CD4-positive, alpha-beta memory T cell (primary cell): Measurements from ENCODE around the gene LRP8. TPM values are rescaled to one million over a fixed set of nuclear protein-coding genes. Genes with fewer than 3 reads are reported as not detected.

Experiments
- CTCF ChIA-PET: fragments of 350-600 bp; sonication (Branson Sonifier 250); formaldehyde crosslinking; loops from one replicate; lab custom pipeline; 2021; ENCODE audit warnings: inconsistent platforms; ENCODE audit not compliant: partially characterized antibody; lab: Charles Lee
- POLR2A ChIA-PET: fragments of 350-600 bp; sonication (Branson Sonifier 250); formaldehyde crosslinking; loops from one replicate; lab custom pipeline; 2021; ENCODE audit not compliant: partially characterized antibody; lab: Charles Lee
- DNase-seq, 5 donors: peaks; one replicate each; pipeline versions ENCODE4 v3.0.0 to v3.0.0-alpha.2; 2020 to 2022; ENCODE audit warnings: mixed read lengths in 1 of 5
- H3K27ac ChIP-seq: one replicate; pipeline ENCODE4 v1.7.0; 2013; ENCODE audit warnings: low read depth, low read length
- H3K27me3 ChIP-seq: 2 replicates; pipeline ENCODE4 v1.7.0; 2013; ENCODE audit warnings: mild to moderate bottlenecking, low read length, moderate library complexity; ENCODE audit not compliant: insufficient read depth
- H3K36me3 ChIP-seq: 2 replicates; pipeline ENCODE4 v1.7.0; 2013; ENCODE audit warnings: mild to moderate bottlenecking, low read length, moderate library complexity; ENCODE audit not compliant: insufficient read depth
- H3K4me1 ChIP-seq: 2 replicates; pipeline ENCODE4 v1.7.0; 2013; ENCODE audit warnings: mild to moderate bottlenecking, low read length, moderate library complexity; ENCODE audit not compliant: insufficient read depth
- H3K4me3 ChIP-seq, 2 donors: one replicate each; pipeline ENCODE4 v1.7.0; 2013; ENCODE audit warnings: low read length in 2 of 2, mild to moderate bottlenecking in 1 of 2
- H3K9me3 ChIP-seq, 2 donors: one replicate each; pipeline ENCODE4 v1.7.0; 2013; ENCODE audit warnings: low read length in 2 of 2, control low read depth in 1 of 2; ENCODE audit not compliant: control insufficient read depth in 1 of 2
- H3K27ac Mint-ChIP-seq, 7 donors: one replicate each; pipeline ENCODE4 v1.8.0; 2020 to 2021; ENCODE audit warnings: mixed read lengths in 7 of 7, mild to moderate bottlenecking in 6 of 7, inconsistent platforms in 3 of 7, moderate library complexity in 3 of 7
- H3K27me3 Mint-ChIP-seq, 2 donors: one replicate each; pipeline ENCODE4 v1.8.0; 2020 to 2021; ENCODE audit warnings: mixed read lengths in 2 of 2
- H3K36me3 Mint-ChIP-seq, 2 donors: one replicate each; pipeline ENCODE4 v1.8.0; 2020 to 2021; ENCODE audit warnings: mixed read lengths in 2 of 2, inconsistent platforms in 1 of 2, mild to moderate bottlenecking in 1 of 2
- H3K4me1 Mint-ChIP-seq, 4 donors: one replicate each; pipeline ENCODE4 v1.8.0; 2020 to 2021; ENCODE audit warnings: mixed read lengths in 4 of 4, mild to moderate bottlenecking in 1 of 4
- H3K4me3 Mint-ChIP-seq, 8 donors: one replicate each; pipeline ENCODE4 v1.8.0; 2020 to 2021; ENCODE audit warnings: mixed read lengths in 8 of 8, mild to moderate bottlenecking in 7 of 8, moderate library complexity in 6 of 8, inconsistent platforms in 3 of 8
- H3K9me3 Mint-ChIP-seq, 8 donors: one replicate each; pipeline ENCODE4 v1.8.0; 2020 to 2021; ENCODE audit warnings: mixed read lengths in 8 of 8, mild to moderate bottlenecking in 5 of 8, inconsistent platforms in 3 of 8, moderate library complexity in 1 of 8
- intact Hi-C: fragments of 100-400 bp; cut with micrococcal nuclease; formaldehyde crosslinking; loops from one replicate; pipeline ENCODE4 v1.15.1; 2023
- polyA plus RNA-seq, 2 donors: library from polyadenylated mRNA; unstranded; fragments of 300-500 nt; fragmentation: Illumina TruSeq; gene quantifications; one replicate each; pipeline ENCODE4 v1.2.3, GENCODE V29; 2021
- total RNA-seq, 2 experiments: library from RNA; stranded (reverse); gene quantifications; one replicate each; pipeline ENCODE4 v1.2.3, GENCODE V29; 2021

The LRP8 gene
- total and polyA plus RNA-seq, 4 experiments from 2014 or later: 0.91 to 17.6 (median 10.0) TPM

DNA sequence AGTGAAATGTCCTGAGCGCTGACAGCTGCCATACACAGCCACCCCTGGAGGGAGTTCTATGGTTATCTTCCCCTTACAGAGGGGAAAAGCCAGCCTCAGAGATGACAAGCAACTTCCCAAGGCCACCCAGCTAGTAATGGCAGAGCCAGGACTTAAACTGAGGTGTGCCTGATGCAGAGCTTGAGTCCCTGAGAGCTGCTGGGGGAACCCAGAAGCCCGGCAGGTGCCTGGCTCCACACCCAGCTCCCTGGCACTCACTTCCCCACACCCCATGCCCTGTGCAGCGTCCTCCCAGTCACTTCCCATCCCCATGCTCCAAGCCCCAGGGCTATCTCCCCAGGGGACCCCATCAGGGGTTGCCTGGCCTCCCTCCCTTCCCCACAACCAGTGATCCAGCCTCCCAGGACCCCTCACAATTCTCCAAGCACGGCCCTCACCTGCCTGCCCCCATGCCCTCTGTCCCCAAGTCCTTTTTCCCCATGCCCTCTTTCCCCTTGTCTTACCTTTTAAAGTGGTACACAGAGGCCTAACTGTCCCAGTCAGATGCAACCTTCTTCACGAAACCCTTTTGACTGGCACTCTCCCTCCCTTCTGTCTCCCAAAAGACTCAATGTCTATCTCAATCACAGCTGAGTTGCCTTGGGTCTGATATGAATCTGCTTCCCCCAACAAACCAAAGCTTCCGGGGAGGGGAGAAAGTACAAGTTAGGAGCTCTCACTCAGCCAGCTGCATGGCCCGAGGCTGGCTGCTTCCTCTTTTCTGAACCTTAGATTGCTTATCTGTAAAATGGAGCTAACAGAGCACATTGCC lies 39.8 kb upstream of the LRP8 start:
- Histone ChIP-seq H3K4me1 (peaks cover 28% of the 10 kb centered on the region), H3K36me3 (no peaks in the 10 kb centered on the region), H3K4me3 (peak overlapping the region in 1 of 2 donors; percentile 39), H3K27ac (peak overlapping the region; percentile 10), H3K27me3 (no peaks in the 10 kb centered on the region), H3K9me3 (no peaks in the 10 kb centered on the region)
- intact Hi-C loops: loop anchor here (1.0 to 2.0 kb wide), 2 partner anchors 19 to 41 kb away; no protein-coding TSS in a partner anchor
- H3K27ac Mint-ChIP-seq: peak overlapping the region; percentile 61 to 98 (median 93)
- H3K36me3 Mint-ChIP-seq: no peaks in the 10 kb centered on the region
- H3K4me3 Mint-ChIP-seq: peak overlapping the region; percentile 87 to 96 (median 91)
- no peaks in the 10 kb centered on the region for H3K9me3 Mint-ChIP-seq
- H3K4me1 Mint-ChIP-seq: peaks cover 11 to 31% (median 22%) of the 10 kb centered on the region in 4 donors
- H3K27me3 Mint-ChIP-seq: no peaks in the 10 kb centered on the region
- ChIA-PET CTCF (interaction anchor here (0.9 to 2.9 kb wide), 6 partner anchors 23 to 106 kb away, joined by 3 to 17 read pairs (median 5); no protein-coding TSS in a partner anchor), POLR2A (interaction anchor here (0.6 to 3.2 kb wide), 4 partner anchors 40 to 664 kb away, joined by 3 to 31 read pairs (median 13); partner anchors contain the start of gene LRP8)
- DNase-seq: peak; percentile 27 to 57 (median 41)

DNA sequence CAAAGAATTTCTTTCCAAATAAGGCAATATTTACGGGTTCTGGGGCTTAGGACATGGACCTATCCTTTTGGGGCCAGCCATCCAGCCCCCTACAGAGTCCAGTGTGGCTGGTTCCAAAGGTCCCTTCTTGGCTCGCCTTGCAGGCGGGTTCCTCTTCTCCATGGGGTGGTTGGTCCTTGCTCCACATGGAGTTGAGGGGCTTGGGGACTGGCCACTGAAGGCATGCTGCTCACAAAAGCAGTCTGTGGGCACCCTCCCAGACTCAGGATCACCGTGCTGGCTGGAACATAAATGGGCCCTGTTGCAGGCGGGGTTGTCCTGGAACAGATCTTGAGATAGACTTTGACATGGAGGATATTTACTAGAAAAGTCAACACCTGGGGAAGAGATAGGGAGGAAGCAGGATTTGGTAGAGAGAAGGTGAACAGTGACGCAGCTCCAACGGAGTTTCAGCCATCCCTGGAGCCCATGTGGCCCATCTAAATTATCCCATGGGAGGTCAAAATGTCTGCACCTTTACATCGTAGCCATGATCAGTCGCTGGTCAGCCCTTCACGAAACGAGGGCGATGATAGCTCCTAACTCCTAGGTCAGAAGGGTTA lies 39.1 kb upstream of the LRP8 start:
- ChIA-PET POLR2A (interaction anchor here (2.2 to 3.2 kb wide), 2 partner anchors 40 to 46 kb away, joined by 23 to 31 read pairs; partner anchors contain the start of gene LRP8), CTCF (interaction anchor here (0.9 to 2.9 kb wide), 5 partner anchors 26 to 107 kb away, joined by 3 to 17 read pairs (median 5); no protein-coding TSS in a partner anchor)
- no peaks in the 10 kb centered on the region for H3K36me3 ChIP-seq
- peak overlapping the region in 7 of 8 donors; percentile 13 to 96 (median 91) for H3K4me3 Mint-ChIP-seq
- H3K4me3 ChIP-seq: peak overlapping the region in 1 of 2 donors; percentile 39
- no peak for DNase-seq
- intact Hi-C loops: no loop called here
- H3K9me3 ChIP-seq: no peaks in the 10 kb centered on the region
- no peaks in the 10 kb centered on the region for H3K9me3 Mint-ChIP-seq
- no peak overlapping the region for H3K27ac ChIP-seq
- H3K27me3 Mint-ChIP-seq: no peaks in the 10 kb centered on the region
- H3K27me3 ChIP-seq: no peaks in the 10 kb centered on the region
- peaks cover 11 to 31% (median 22%) of the 10 kb centered on the region in 4 donors for H3K4me1 Mint-ChIP-seq
- no peaks in the 10 kb centered on the region for H3K36me3 Mint-ChIP-seq
- peak overlapping the region in 4 of 7 donors; percentile 29 to 98 (median 60) for H3K27ac Mint-ChIP-seq
- H3K4me1 ChIP-seq: peaks cover 28% of the 10 kb centered on the region

DNA sequence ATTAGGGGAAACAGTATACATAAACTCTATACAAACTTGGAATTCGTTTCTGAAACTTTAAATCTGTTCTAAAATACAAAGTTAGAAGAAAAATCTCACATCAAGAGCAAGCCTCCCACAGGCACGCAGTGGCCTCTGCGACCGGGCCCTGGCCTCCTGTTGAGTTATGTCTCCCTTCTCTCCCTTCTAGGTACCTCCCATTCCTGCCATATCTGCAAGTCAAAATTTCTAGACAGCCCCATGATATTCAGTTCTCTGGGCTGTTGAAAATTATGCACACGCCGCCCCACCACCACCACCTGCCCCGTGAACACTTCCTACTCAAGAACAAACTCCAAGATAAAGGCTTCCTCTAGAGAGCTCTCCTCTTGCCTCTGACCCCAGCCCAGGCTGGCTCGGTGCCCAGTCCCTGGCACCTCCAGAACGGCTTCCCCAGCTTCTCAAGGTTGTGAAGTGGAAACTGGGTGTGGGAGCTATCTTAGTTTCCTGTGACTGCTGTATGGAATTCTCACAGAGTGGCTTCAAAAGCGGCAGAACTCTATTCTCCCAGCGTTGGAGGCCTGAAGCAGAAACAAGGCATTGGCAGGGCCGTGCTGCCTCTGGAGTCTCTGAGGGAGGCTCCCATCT lies 37.7 kb upstream of the LRP8 start:
- no peaks in the 10 kb centered on the region for H3K36me3 ChIP-seq
- DNase-seq: no peak
- Mint-ChIP-seq H3K9me3 (no peaks in the 10 kb centered on the region), H3K4me3 (no peak overlapping the region), H3K36me3 (no peaks in the 10 kb centered on the region), H3K27ac (no peak overlapping the region), H3K27me3 (no peaks in the 10 kb centered on the region), H3K4me1 (peaks cover 11 to 31% (median 22%) of the 10 kb centered on the region in 4 donors)
- H3K4me1 ChIP-seq: peaks cover 28% of the 10 kb centered on the region
- H3K4me3 ChIP-seq: no peak overlapping the region
- no peak overlapping the region for H3K27ac ChIP-seq
- CTCF ChIA-PET: no interaction called here
- intact Hi-C loops: no loop called here
- H3K9me3 ChIP-seq: no peaks in the 10 kb centered on the region
- POLR2A ChIA-PET: no interaction called here
- no peaks in the 10 kb centered on the region for H3K27me3 ChIP-seq

DNA sequence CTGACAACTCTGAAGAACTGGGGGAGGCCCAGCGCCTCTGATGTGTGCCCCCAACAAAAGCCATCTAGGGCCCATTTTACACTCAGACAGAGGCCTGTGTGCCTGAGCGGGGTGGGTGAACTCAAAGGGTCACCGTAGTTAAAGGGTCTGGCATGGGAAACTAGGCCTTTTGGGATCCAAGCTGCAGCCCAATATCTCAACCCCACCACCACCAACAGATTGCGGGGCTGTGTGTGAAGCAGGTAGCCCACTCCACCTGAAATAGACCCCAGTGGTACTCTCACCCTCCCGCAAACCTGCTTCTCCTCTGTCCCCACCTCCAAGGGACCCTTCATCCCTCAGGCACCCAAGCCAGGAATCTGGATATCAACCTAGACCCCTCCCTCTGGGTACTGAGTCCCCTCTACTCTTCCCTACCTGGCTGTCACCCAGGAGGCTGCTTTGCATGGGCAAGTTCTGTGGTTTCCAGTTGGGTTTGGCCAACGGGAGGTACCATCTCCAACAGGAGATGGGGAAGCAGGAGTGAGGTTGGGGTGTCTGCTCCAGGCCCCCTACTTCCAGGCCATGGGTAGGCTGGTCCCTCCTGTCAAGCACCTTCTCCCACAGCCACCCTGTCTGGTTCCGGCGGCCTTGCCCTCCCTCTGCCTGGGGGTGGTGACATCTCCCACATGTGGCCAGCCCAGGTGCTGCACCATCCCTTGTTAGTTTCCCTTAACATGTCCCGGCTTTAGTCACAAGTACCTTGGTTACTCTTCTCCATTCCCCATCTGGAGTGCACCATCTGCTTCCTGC lies 35.2 kb upstream of the LRP8 start:
- Mint-ChIP-seq H3K4me1 (peaks cover 8 to 20% (median 12%) of the 10 kb centered on the region in 4 donors), H3K36me3 (peaks cover 0 to 2% of the 10 kb centered on the region in 2 donors), H3K4me3 (no peak overlapping the region), H3K27me3 (no peaks in the 10 kb centered on the region), H3K9me3 (peaks cover 0 to 12% (median 7%) of the 10 kb centered on the region in 8 donors), H3K27ac (no peak overlapping the region)
- Histone ChIP-seq H3K27ac (no peak overlapping the region), H3K4me3 (no peak overlapping the region), H3K4me1 (peaks cover 16% of the 10 kb centered on the region), H3K9me3 (no peaks in the 10 kb centered on the region), H3K36me3 (no peaks in the 10 kb centered on the region), H3K27me3 (peaks cover 4% of the 10 kb centered on the region)
- intact Hi-C loops: no loop called here
- ChIA-PET POLR2A (no interaction called here), CTCF (no interaction called here)
- DNase-seq: no peak

DNA sequence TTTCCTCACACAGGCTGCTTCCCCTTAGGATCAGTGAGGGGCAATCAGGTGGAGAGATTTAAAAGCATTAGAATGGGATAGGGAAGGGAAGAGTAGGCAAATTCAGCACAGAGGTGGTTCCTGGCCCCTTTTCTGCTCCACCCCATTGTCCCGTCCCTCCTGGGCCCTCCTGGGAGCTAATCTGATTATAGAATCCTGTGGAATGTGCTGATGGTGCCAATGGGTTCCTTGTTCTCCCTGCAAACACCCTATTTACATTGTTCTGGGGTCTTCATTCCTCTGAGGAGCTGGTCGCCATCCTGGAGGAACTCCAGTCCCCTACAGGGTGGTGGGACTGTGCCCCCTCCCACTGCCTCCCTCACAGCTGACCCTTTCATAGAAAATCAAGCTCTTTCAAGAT lies 34.4 kb upstream of the LRP8 start:
- intact Hi-C loops: no loop called here
- H3K4me1 Mint-ChIP-seq: peaks cover 4 to 12% (median 5%) of the 10 kb centered on the region in 4 donors
- POLR2A ChIA-PET: no interaction called here
- peak overlapping the region in 1 of 7 donors; percentile 35 for H3K27ac Mint-ChIP-seq
- CTCF ChIA-PET: no interaction called here
- no peaks in the 10 kb centered on the region for H3K36me3 ChIP-seq
- no peak for DNase-seq
- peaks cover 8% of the 10 kb centered on the region for H3K4me1 ChIP-seq
- H3K27ac ChIP-seq: no peak overlapping the region
- no peak overlapping the region for H3K4me3 ChIP-seq
- H3K27me3 ChIP-seq: peaks cover 4% of the 10 kb centered on the region
- peaks cover 0 to 16% (median 9%) of the 10 kb centered on the region in 8 donors for H3K9me3 Mint-ChIP-seq
- no peaks in the 10 kb centered on the region for H3K9me3 ChIP-seq
- no peaks in the 10 kb centered on the region for H3K27me3 Mint-ChIP-seq
- peaks cover 0 to 2% of the 10 kb centered on the region in 2 donors for H3K36me3 Mint-ChIP-seq
- H3K4me3 Mint-ChIP-seq: no peak overlapping the region

DNA sequence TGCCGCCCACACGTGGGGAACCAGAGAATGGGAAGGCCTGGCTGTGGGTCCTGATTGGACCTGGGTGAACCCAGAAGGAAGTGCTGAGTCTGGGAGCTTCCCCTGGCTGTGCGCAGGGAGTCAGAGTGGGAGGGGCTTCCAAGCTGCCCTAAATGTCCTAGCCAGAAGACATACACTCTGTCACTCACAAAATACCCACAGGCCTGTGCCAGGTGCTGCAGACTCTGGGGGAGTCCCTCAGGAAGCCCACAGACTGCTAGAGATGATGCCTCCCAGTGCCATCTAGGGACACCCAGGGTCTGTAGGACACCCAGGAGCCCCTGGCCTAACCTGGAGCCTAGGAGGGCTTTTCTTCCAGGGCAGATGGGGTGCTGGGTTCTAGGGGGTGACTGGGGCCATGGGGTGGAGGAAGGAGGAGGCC lies 33.7 kb upstream of the LRP8 start:
- no peak overlapping the region for H3K27ac Mint-ChIP-seq
- CTCF ChIA-PET: no interaction called here
- Histone ChIP-seq H3K4me3 (no peak overlapping the region), H3K27me3 (peaks cover 4% of the 10 kb centered on the region), H3K9me3 (no peaks in the 10 kb centered on the region), H3K27ac (no peak overlapping the region), H3K36me3 (no peaks in the 10 kb centered on the region), H3K4me1 (peaks cover 1% of the 10 kb centered on the region)
- H3K4me1 Mint-ChIP-seq: peaks cover 0 to 6% (median 4%) of the 10 kb centered on the region in 4 donors
- no peak for DNase-seq
- H3K4me3 Mint-ChIP-seq: no peak overlapping the region
- H3K9me3 Mint-ChIP-seq: peaks cover 0 to 23% (median 14%) of the 10 kb centered on the region in 8 donors
- POLR2A ChIA-PET: no interaction called here
- no peaks in the 10 kb centered on the region for H3K27me3 Mint-ChIP-seq
- intact Hi-C loops: no loop called here
- peaks cover 2 to 4% of the 10 kb centered on the region in 2 donors for H3K36me3 Mint-ChIP-seq
